Measurements from ENCODE around the gene CPSF2.

GRCh38 chr14:92074555-92074954, 47.2 kb upstream of the CPSF2 start:
- no peak for TF ChIP-seq CTCF (IDR thresholded peaks at IDR 0.05)
- no peak for TF ChIP-seq POLR2A (IDR thresholded peaks at IDR 0.05)

Data from thyroid gland (tissue), 4 donors.